Measurements from ENCODE around the gene AGBL3.

DNA sequence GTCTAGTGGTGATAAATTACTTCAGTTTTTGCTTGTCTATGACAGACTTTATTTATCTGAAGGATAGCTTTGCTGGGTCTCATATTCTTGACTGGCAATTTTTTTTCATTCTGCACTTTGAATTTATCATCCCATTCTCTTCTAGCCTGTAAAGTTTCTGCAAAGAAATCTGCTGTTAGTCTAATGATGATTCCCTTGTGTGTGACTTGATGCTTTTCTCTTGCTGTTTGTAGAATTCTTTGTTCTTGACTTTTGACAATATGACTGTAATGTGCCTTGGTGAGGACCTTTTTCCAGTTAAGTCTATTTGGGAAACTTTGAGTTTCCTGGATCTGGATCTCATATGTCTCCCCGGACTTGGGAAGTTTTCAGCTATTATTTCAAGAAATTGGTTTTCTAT is 102.3 kb downstream of the AGBL3 start:
- TF ChIP-seq POLR2A (IDR thresholded peaks at IDR 0.05; ENCODE audit: low read length) (no peak), GATA1 (IDR thresholded peaks at IDR 0.05; ENCODE audit: low read depth, low read length) (no peak)
